ENCODE results near the gene SLC4A8.

The SLC4A8 gene

DNA sequence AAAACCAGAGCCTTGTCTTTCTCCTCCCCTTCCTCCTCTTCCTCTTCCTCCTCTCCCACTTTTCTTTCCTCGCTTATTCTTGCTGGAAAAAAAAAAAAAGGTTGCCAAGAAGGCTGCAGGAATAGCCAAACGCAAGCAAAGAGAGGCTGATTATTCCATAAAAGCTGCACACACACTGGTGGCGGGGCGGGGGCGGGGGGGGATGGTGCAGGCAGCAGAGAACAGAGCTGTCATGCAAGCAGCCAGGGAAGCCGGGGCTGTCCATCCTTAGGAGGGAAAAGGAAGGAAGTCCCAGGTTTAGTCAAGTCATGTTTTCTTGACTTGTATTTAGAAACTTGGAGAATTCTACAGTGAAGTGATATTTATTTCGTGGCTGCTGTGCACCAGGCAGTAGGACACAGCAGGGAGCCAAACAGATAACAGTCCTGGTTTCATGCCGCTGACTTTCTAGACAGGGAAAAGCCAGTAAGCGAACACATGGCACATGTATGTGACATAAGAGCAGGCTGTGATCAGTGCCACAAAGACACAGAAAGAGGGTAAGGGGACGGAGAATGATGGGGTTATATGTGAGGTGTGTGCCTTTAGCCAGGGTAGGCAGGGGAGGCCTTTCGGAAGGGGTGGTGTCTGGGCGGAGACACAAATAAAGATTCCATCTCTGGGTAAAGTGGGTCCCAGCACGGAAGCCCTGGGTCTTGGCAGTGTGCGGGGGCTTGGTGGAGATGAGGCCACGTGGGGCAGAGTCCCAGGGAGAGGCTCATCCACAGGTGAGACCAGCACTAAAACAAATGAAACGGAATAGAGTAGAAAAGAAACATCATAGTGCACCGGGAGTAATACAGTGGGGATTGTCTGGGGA, 109.8 kb downstream of the SLC4A8 start:
- H3K9ac ChIP-seq (ENCODE audit: low read depth, low read length, poor library complexity) = no peak overlapping the region
- H2AFZ ChIP-seq (ENCODE audit: low read length) = peak overlapping the region; percentile 23
- H2BK5ac ChIP-seq (ENCODE audit: low read length) = no peak overlapping the region
- no peak overlapping the region for H2AK5ac ChIP-seq (ENCODE audit: low read depth, low read length)
- H3K79me1 ChIP-seq (ENCODE audit: low read depth, low read length) = no peaks in the 10 kb centered on the region
- no peak for DNase-seq (ENCODE audit: low spot score)
- no peak overlapping the region for H4K8ac ChIP-seq (ENCODE audit: low read depth, low read length)
- H3K27me3 ChIP-seq (ENCODE audit: control insufficient read depth in 3 of 3, insufficient read depth in 3 of 3, low read depth in 1 of 3, low read length in 3 of 3) = peaks cover 0 to 6% (median 2%) of the 10 kb centered on the region in 3 experiments
- no peak overlapping the region for H3K4me2 ChIP-seq (ENCODE audit: insufficient read depth, low read length, poor library complexity, severe bottlenecking)
- no peak overlapping the region for H3K23ac ChIP-seq (ENCODE audit: low read depth, low read length, poor library complexity)
- no peak overlapping the region for H3K14ac ChIP-seq (ENCODE audit: low read length)
- no peak overlapping the region for H3K4me3 ChIP-seq (ENCODE audit: low read length in 2 of 2)
- no CpG with 5 or more reads among the region's 17 CpGs for WGBS, 2 donors (ENCODE audit: extremely low coverage in 2 of 2, insufficient read length in 2 of 2, insufficient replicate concordance in 1 of 2)
- H4K91ac ChIP-seq (ENCODE audit: low read depth, low read length, poor library complexity) = no peak overlapping the region
- H3K9me3 ChIP-seq (replicated peaks in 1 of 2; ENCODE audit: control insufficient read depth in 2 of 2, insufficient read depth in 1 of 2, low read depth in 1 of 2, low read length in 2 of 2) = no peaks in the 10 kb centered on the region
- H2BK12ac ChIP-seq (ENCODE audit: low read length) = no peak overlapping the region
- H3K36me3 ChIP-seq (replicated peaks in 1 of 2; ENCODE audit: control insufficient read depth in 2 of 2, insufficient read depth in 2 of 2, low read length in 2 of 2) = no peaks in the 10 kb centered on the region
- no peak overlapping the region for H2BK120ac ChIP-seq (ENCODE audit: low read depth, low read length)
- no peak overlapping the region for H3K27ac ChIP-seq (replicated peaks; ENCODE audit: low read length)
- H3K18ac ChIP-seq (ENCODE audit: low read length) = no peak overlapping the region
- no peak overlapping the region for H2BK15ac ChIP-seq (ENCODE audit: low read length)
- H3K4me1 ChIP-seq (ENCODE audit: control insufficient read depth in 2 of 2, insufficient read depth in 1 of 2, low read depth in 1 of 2, low read length in 2 of 2) = peaks cover 4 to 8% of the 10 kb centered on the region in 2 donors
- H3K4ac ChIP-seq (ENCODE audit: low read length) = no peak overlapping the region

- Histone ChIP-seq H2BK12ac (ENCODE audit: low read length) (no peak overlapping the region), H3K79me1 (ENCODE audit: low read depth, low read length) (no peaks in the 10 kb centered on the region), H3K4me3 (ENCODE audit: low read length in 2 of 2) (no peak overlapping the region), H3K9me3 (replicated peaks in 1 of 2; ENCODE audit: control insufficient read depth in 2 of 2, insufficient read depth in 1 of 2, low read depth in 1 of 2, low read length in 2 of 2) (no peaks in the 10 kb centered on the region), H3K27me3 (ENCODE audit: control insufficient read depth in 3 of 3, insufficient read depth in 3 of 3, low read depth in 1 of 3, low read length in 3 of 3) (peaks cover 0 to 2% (median 2%) of the 10 kb centered on the region in 3 experiments), H3K4ac (ENCODE audit: low read length) (no peak overlapping the region), H3K36me3 (replicated peaks in 1 of 2; ENCODE audit: control insufficient read depth in 2 of 2, insufficient read depth in 2 of 2, low read length in 2 of 2) (no peaks in the 10 kb centered on the region), H3K23ac (ENCODE audit: low read depth, low read length, poor library complexity) (no peak overlapping the region), H2BK15ac (ENCODE audit: low read length) (no peak overlapping the region), H2BK5ac (ENCODE audit: low read length) (no peak overlapping the region), H3K4me1 (ENCODE audit: control insufficient read depth in 2 of 2, insufficient read depth in 1 of 2, low read depth in 1 of 2, low read length in 2 of 2) (peaks cover 4 to 8% of the 10 kb centered on the region in 2 donors), H2AFZ (ENCODE audit: low read length) (no peak overlapping the region), H3K14ac (ENCODE audit: low read length) (no peak overlapping the region), H3K4me2 (ENCODE audit: insufficient read depth, low read length, poor library complexity, severe bottlenecking) (no peak overlapping the region), H4K91ac (ENCODE audit: low read depth, low read length, poor library complexity) (no peak overlapping the region), H3K9ac (ENCODE audit: low read depth, low read length, poor library complexity) (no peak overlapping the region), H3K27ac (replicated peaks; ENCODE audit: low read length) (no peak overlapping the region), H3K18ac (ENCODE audit: low read length) (no peak overlapping the region), H2BK120ac (ENCODE audit: low read depth, low read length) (no peak overlapping the region), H4K8ac (ENCODE audit: low read depth, low read length) (no peak overlapping the region), H2AK5ac (ENCODE audit: low read depth, low read length) (no peak overlapping the region)
- no peak for DNase-seq (ENCODE audit: low spot score)
- WGBS, 2 donors (ENCODE audit: extremely low coverage in 2 of 2, insufficient read length in 2 of 2, insufficient replicate concordance in 1 of 2) = no CpG with 5 or more reads among the region's 3 CpGs
These were observed 111.5 kb downstream of the SLC4A8 start for GRCh38 chr12:51536159-51536558.

DNA sequence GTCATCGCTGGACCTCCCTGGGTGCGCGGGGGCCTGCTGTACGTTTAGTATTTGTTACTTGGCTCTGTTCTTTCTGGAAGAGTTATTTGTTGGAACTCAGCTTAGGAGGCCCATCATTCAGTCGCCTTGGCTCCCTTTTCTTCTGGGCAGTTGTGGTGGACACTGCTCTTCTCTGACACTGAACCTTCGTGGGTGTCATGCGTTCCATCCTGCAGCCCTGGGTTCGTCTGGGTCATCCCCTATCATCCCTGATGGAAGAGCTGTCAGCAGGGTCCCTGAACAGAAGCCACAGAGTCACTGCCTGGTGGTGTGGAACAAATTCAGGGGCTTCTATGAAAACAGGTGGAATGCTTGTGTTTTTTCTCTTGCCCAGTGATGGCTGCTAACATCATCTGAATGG, 113.5 kb downstream of the SLC4A8 start:
- no peaks in the 10 kb centered on the region for H3K9me3 ChIP-seq (replicated peaks in 1 of 2; ENCODE audit: control insufficient read depth in 2 of 2, insufficient read depth in 1 of 2, low read depth in 1 of 2, low read length in 2 of 2)
- H2BK15ac ChIP-seq (ENCODE audit: low read length) = no peak overlapping the region
- H4K8ac ChIP-seq (ENCODE audit: low read depth, low read length) = no peak overlapping the region
- no peaks in the 10 kb centered on the region for H3K36me3 ChIP-seq (replicated peaks in 1 of 2; ENCODE audit: control insufficient read depth in 2 of 2, insufficient read depth in 2 of 2, low read length in 2 of 2)
- H3K23ac ChIP-seq (ENCODE audit: low read depth, low read length, poor library complexity) = no peak overlapping the region
- H3K27ac ChIP-seq (replicated peaks; ENCODE audit: low read length) = no peak overlapping the region
- no peak overlapping the region for H2BK5ac ChIP-seq (ENCODE audit: low read length)
- H3K18ac ChIP-seq (ENCODE audit: low read length) = no peak overlapping the region
- H3K4me1 ChIP-seq (ENCODE audit: control insufficient read depth in 2 of 2, insufficient read depth in 1 of 2, low read depth in 1 of 2, low read length in 2 of 2) = peaks cover 3 to 8% of the 10 kb centered on the region in 2 donors
- H2AFZ ChIP-seq (ENCODE audit: low read length) = no peak overlapping the region
- H3K4ac ChIP-seq (ENCODE audit: low read length) = no peak overlapping the region
- H3K79me1 ChIP-seq (ENCODE audit: low read depth, low read length) = no peaks in the 10 kb centered on the region
- no peak overlapping the region for H3K14ac ChIP-seq (ENCODE audit: low read length)
- H3K4me2 ChIP-seq (ENCODE audit: insufficient read depth, low read length, poor library complexity, severe bottlenecking) = no peak overlapping the region
- H3K4me3 ChIP-seq (ENCODE audit: low read length in 2 of 2) = no peak overlapping the region
- H3K27me3 ChIP-seq (ENCODE audit: control insufficient read depth in 3 of 3, insufficient read depth in 3 of 3, low read depth in 1 of 3, low read length in 3 of 3) = peaks cover 0 to 8% (median 0%) of the 10 kb centered on the region in 3 experiments
- no peak overlapping the region for H2BK12ac ChIP-seq (ENCODE audit: low read length)
- peak overlapping the region; percentile 11 for H2BK120ac ChIP-seq (ENCODE audit: low read depth, low read length)
- DNase-seq (ENCODE audit: low spot score) = no peak
- no peak overlapping the region for H3K9ac ChIP-seq (ENCODE audit: low read depth, low read length, poor library complexity)
- H4K91ac ChIP-seq (ENCODE audit: low read depth, low read length, poor library complexity) = no peak overlapping the region
- no peak overlapping the region for H2AK5ac ChIP-seq (ENCODE audit: low read depth, low read length)
- WGBS, 2 donors (ENCODE audit: extremely low coverage in 2 of 2, insufficient read length in 2 of 2, insufficient replicate concordance in 1 of 2) = no CpG with 5 or more reads among the region's 8 CpGs

- Histone ChIP-seq H3K79me1 (ENCODE audit: low read depth, low read length) (no peaks in the 10 kb centered on the region), H3K4me2 (ENCODE audit: insufficient read depth, low read length, poor library complexity, severe bottlenecking) (no peak overlapping the region), H3K9ac (ENCODE audit: low read depth, low read length, poor library complexity) (no peak overlapping the region), H3K9me3 (replicated peaks in 1 of 2; ENCODE audit: control insufficient read depth in 2 of 2, insufficient read depth in 1 of 2, low read depth in 1 of 2, low read length in 2 of 2) (no peaks in the 10 kb centered on the region), H2BK120ac (ENCODE audit: low read depth, low read length) (peak overlapping the region; percentile 11), H2BK5ac (ENCODE audit: low read length) (no peak overlapping the region), H3K4me3 (ENCODE audit: low read length in 2 of 2) (no peak overlapping the region), H3K23ac (ENCODE audit: low read depth, low read length, poor library complexity) (no peak overlapping the region), H2BK15ac (ENCODE audit: low read length) (no peak overlapping the region), H3K4ac (ENCODE audit: low read length) (no peak overlapping the region), H3K27ac (replicated peaks; ENCODE audit: low read length) (no peak overlapping the region), H3K18ac (ENCODE audit: low read length) (no peak overlapping the region), H4K91ac (ENCODE audit: low read depth, low read length, poor library complexity) (no peak overlapping the region), H3K36me3 (replicated peaks in 1 of 2; ENCODE audit: control insufficient read depth in 2 of 2, insufficient read depth in 2 of 2, low read length in 2 of 2) (no peaks in the 10 kb centered on the region), H3K14ac (ENCODE audit: low read length) (no peak overlapping the region), H2AFZ (ENCODE audit: low read length) (no peak overlapping the region), H4K8ac (ENCODE audit: low read depth, low read length) (no peak overlapping the region), H3K4me1 (ENCODE audit: control insufficient read depth in 2 of 2, insufficient read depth in 1 of 2, low read depth in 1 of 2, low read length in 2 of 2) (peaks cover 3 to 8% of the 10 kb centered on the region in 2 donors), H2AK5ac (ENCODE audit: low read depth, low read length) (peak overlapping the region; percentile 60), H2BK12ac (ENCODE audit: low read length) (no peak overlapping the region), H3K27me3 (ENCODE audit: control insufficient read depth in 3 of 3, insufficient read depth in 3 of 3, low read depth in 1 of 3, low read length in 3 of 3) (peaks cover 0 to 10% (median 0%) of the 10 kb centered on the region in 3 experiments)
- DNase-seq (ENCODE audit: low spot score) = no peak
- no CpG with 5 or more reads among the region's 8 CpGs for WGBS, 2 donors (ENCODE audit: extremely low coverage in 2 of 2, insufficient read length in 2 of 2, insufficient replicate concordance in 1 of 2)
These were observed 114.0 kb downstream of the SLC4A8 start for GRCh38 chr12:51538599-51538998.

All from neuronal stem cell (in vitro differentiated cells).